GM19395 (cell line): ENCODE measurements around the gene PEF1.
"Not testable (repeated sequence)": the region's sequence is repeated elsewhere in the genome, so short reads cannot be mapped to it uniquely, and the experiment has no call there.

Source experiments
- ATAC-seq: cut with Tn5 transposase; IDR thresholded peaks from one replicate; pipeline ENCODE4 v1.9.1; 2021; ENCODE audit warnings: mild to moderate bottlenecking, moderate library complexity; ENCODE audit not compliant: unreplicated experiment

PEF1 gene

DNA sequence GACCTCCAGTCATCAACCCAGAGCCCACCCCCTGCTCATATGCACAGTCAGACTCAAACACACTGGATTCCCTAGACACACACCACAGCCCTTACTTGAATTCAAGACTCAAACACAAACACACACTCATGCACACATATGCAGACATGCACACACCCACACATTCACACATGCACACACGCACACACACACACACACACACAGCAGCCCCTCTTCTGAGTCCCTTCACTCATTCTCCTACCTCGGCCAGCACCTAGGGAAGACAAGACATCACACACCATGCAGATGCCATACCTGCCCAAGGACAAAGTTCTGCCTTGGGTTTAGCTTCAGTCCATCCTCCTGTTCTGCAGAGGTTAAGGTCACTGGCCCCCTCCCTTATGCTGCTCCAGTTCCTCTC is 28.7 kb downstream of the PEF1 start:
- ATAC-seq: no peak

DNA sequence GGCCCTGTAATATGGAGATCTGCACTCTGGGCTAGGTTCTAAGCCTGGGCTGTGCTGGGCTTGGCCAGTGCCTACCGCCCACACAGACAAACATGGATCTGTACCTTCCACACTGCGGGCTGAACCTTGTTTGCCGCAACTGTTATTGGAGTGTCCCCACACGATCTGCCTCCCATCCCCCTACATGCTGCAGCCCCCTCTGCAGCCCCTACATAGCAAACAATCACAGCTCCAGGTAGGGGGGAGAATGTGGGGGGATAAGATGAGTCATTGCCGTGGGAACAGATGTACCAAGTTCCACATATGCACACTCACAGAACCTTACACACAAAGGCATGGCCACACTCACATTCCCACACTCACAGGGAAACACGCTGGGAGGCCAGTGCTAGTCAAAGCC is 29.3 kb downstream of the PEF1 start:
- no peak for ATAC-seq

DNA sequence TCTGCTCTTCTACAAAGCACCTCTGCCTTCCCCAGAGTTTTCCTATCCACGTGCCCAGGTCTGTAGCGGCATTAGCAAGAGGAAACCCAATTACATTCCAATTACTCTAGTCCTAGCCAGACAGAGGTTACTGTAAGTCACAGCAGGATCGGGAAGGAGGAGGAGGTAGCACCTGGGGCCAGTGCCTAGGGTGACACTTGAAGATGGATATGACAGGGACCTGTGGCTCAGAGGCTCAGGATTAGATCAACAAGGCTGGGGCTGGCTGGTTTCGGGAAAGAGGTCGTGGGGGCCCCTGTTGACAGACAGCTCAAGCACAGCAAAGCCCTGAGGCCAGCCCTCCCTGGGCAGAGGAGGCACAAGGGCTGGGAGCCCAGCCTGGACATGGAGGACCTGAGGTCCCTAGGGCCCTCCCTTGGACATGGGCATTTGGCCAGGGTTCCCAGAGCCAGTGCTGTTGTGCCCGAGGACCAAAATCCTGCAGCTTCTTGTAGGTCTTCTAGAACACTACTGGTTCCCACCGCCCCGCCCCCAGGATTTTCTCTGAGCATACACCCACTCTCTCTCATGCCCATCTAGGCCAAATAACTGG is 30.2 kb downstream of the PEF1 start:
- no peak for ATAC-seq

DNA sequence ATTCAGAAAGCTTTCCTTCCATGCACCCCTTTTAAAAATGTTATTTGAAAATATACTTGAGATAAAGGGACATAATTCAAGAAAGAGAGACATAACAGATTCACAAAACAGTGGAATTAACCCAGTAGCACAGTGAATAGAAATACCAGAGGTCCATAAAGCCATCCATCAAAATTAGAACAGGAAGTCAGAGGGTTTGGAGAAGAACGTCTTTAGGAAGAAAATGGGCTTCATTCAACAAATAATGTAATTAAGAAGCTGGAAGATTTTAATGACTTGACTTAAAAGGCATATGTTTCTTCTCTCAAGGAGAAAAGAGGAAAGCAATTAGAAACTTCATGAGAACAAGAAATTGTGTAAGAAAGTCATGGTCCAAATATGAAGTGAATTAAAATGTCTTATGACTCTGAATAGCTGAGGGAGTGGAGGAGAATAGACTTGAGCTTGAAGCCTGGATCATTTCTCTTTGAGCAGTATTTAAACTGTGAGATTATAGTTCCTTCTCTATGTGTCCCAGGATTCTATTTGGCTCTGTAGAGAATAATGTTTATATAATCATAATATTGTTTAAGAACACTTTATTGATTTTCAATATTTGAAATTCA is 35.1 kb downstream of the PEF1 start:
- ATAC-seq: no peak

DNA sequence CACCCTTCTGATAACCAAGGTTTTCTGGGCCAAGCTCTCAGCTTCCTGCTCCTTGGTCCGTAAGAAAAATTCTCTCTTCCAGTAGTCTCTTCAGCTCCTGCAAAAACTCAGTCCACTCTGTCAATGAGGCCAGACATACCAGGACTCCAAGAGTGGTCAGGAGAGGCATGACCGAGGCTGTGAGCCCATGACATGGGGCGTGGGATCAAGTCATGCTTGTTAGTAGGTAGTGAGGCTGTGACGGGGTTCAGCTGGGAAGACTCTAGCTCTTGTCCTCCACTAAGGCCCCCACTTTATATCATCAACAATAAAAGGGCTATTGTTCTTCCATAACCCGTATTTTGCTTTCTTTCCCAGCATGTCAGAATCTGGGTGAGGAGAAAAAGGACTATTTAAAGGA is 37.3 kb downstream of the PEF1 start:
- ATAC-seq: no peak

DNA sequence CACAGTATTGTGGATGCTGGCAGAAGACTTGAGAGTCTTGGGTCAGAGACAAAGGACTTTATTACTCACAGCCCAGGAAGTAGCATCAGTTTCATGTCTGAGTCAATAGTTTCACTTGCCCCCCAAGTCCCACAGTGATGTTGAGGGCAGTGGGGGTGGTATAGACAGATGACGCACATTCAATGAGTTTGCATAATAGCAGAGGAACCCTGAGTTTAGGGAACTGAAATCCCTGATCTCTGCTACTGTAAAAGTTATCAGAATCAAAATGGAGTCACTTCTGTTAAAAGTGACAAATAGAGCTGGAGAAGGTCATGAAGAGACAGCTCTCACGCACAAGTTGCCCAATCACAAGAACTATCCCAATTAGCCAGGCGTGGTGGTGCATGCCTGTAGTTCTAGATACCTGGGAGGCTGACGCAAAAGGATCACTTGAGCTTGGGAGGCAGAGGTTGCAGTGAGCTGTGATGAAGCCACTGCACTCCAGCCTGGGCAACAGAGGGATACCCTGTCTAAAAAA is 38.7 kb downstream of the PEF1 start:
- ATAC-seq: peak; percentile 98

DNA sequence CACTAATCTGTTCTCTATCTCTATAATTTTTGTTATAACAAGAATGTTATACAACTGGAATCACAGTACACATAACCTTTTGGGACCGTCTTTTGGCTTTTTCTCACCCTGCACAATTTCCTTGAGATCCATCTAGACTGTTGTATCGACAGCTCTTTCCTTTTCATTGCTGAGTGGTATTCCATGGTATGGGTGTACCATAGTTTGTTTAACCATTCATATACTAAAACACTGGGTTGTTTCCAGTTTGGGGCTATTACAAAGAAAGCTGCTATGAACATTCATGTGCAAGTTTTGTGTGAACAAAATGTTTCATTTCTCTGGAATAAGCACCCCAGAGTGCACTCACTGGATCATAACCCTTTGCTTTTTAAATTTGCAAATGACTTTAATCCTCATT is 42.6 kb downstream of the PEF1 start:
- no peak for ATAC-seq

DNA sequence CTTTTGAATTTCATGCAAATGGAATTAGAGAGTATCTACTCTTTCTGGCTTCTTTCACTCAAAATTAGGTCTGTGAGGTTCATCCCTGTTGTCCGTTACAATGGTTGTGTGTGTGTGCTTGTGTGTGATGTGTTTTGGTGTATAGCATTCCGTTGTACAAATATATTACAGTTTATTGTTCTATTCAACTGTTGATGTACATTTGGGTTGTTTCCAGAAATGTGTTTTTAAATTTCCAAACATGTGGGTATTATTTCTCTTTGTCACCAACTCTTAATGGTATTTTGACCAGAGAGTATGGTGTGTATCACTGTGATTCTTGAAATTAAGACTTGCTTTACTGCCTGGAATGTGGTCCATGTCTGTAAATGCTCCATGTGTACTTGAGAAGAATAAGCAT is 44.0 kb downstream of the PEF1 start:
- no peak for ATAC-seq

DNA sequence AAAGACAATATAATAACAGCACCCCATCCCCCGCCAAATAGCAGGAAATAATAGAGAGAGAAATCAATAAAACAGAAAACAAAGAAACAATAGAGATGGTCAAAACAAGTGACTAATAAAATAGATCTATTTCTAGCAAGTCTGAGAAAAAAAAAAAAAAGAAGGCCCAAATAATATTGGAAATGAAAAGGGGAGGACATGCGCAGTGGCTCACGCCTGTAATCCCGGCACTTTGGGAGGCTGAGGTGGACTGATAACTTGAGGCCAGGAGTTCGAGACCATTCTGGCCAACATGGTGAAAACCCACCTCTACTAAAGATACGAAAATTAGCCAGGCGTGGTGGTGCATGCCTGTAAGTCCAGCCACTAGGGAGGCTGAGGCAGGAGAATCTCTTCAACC is 45.7 kb downstream of the PEF1 start:
- ATAC-seq: no peak

DNA sequence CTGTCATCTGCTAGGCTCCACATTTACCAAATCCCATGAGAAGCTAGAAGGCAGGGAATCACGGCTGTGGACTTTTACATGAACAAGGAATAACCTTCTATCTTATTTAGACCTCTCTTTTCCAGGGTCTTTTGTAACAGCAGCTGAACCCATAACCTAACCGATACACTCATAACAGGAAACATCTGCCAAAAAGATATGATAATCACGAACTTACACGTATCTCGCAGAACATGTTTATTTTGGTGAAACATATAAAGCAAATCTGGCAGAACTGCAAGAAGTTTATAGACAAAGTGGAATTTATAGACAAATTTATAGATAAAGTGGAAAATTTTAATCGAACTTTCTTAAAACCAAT is 48.0 kb downstream of the PEF1 start:
- ATAC-seq: no peak

DNA sequence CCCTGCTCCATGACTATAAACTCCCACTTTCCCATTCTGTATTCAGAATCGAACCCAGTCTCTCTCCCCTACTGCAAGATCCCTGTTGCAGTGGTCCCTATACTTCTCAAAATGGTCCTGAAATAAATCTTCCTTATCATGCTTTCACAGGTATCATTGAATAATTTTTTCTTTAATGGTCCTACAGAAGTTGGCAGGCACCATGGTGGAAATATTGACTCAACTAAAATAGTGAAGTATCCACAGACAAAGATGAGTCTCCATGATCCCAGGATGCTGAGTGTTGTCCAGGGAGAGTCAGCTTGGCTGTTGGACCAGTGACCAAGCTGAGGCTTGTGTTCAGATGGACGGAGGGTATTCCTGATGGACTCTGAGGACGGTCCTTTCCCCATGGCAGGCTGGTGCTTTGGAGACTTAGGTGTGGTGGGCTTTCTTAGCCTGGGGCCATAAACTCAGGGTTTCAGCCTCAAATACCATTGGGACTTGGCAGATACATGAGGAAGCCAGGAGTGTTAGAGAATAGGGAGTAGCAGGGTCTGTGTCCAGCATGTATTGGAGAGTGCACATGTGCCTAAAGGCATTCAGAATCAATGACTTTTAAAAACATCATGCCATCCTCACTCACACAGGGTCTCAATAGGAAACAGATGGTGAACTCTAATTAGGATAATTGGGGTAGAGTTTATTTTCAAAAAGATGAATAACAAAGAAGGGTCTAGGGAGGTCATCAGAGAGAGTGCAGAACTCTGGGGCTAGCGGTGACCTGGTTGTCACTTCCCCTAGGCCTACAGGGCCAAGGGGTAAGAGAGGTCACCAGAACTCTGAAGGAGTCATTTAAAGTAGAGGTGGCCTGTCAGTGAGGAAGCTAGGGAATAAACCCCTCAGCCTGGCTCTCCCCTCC is 48.6 kb downstream of the PEF1 start:
- no peak for ATAC-seq

DNA sequence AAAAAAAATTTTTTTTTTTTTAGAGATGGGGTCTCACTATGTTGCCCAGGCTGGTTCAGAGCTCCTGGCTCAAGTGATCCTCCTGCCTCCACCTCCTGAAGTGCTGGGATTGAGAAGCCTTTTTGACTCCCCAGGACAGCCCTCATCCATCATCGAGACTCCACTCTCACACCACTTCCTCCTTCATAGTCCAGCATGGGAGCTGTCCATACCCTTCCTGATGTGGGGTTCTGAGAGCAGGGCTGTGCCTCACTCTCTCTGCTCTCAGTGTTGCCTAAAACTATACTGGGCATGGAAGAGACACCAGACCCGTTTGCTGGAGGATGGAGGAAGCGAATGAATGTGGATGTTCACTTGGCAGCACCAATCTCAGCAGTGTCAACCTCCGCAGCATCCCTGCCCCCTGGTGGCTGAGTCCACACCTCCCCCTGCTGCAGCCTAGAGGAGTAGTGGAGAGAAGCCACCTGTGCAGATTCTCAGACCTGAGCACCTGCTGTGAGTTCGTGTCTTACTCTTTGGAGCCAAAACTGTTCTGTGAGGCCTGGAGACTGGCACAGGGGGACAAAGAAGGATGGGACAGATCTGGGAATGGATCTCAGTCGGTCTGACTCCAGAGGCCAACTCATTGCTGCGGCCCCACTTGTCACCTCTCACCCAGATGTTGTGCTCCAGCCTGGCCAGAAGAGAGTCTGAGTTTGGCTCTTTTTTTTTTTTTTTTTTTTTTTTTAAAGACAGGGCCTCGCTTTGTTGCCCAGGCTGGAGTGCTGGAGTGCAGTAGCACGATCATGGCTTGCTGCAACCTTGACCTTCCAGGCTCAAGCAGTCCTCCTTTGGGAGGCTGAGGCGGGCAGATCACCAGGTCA is 50.7 kb downstream of the PEF1 start:
- ATAC-seq: no peak

DNA sequence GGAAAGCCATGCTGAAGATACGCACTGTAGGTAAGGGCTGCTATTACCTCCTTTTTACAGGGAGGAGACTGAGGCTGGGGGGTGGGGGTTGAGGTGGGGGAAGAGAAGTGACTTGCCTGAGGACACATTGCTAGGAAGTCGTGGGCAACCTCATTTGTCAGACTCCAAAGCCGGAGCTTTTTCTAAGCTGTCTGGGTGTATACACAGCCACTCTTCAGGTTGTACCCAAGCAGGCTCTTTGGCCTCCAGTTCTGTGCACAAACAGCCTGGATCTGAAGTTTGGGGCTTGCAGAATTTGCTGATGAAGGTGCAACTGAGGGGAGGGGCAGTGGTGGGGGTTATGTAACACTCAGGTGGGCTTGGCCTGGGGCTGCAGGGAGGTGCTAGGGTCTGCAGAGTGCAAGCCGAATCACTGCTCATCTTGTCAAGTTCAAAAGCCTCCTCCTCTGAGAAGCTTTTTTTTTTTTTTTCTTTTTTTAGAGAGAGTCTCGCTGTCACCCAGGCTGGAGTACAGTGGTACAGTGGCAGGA is 51.5 kb downstream of the PEF1 start:
- ATAC-seq: no peak

DNA sequence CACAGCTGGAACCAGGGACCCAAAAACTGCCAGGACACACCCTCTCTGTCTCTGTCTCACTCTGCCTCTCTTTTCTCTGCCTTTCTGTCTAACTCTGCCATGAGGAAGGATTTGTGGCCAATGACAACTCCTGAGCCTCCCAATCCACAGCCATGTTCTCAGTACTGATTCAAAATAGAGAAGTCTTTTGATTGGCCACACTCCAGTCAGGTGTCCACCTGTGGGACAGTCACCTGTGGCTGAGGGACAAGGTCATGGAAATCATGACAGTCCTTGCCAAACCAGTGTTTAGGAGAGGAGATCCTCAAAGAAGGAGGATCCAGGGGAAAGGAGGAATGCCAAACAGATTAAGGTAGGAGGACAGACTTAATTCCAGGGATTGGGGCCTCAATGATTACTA is 52.5 kb downstream of the PEF1 start:
- ATAC-seq: no peak

DNA sequence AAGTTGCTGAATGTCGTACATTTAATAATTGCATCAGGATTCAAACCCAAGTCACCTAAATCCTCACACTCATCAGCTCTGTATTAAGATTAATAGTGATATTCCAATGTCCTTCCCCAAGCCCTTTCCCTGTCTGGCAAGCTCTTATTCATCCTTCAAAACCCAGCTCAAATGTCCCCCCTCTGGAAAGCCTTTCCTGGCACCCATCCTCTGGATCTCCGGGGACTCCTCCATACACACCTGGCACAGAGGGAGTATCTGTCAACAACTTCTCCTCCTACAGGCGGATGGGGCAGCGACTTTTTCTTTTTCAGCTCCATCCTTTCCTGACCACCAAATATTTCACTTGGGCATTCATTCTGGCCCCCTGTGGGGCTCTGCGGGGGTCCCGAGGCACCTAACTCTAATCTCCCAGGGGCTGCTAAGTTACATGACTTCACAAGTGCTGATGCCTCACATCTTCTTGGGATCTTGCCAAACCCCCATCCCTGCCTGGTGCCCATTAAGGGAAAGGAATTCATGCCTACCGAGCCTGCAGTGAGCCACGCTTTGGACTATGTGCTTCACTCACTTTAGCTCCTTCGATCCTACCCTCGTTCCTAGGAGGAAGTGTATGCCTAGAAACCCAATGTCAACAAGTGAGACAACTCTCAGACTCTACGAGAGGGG is 53.1 kb downstream of the PEF1 start:
- ATAC-seq: no peak

DNA sequence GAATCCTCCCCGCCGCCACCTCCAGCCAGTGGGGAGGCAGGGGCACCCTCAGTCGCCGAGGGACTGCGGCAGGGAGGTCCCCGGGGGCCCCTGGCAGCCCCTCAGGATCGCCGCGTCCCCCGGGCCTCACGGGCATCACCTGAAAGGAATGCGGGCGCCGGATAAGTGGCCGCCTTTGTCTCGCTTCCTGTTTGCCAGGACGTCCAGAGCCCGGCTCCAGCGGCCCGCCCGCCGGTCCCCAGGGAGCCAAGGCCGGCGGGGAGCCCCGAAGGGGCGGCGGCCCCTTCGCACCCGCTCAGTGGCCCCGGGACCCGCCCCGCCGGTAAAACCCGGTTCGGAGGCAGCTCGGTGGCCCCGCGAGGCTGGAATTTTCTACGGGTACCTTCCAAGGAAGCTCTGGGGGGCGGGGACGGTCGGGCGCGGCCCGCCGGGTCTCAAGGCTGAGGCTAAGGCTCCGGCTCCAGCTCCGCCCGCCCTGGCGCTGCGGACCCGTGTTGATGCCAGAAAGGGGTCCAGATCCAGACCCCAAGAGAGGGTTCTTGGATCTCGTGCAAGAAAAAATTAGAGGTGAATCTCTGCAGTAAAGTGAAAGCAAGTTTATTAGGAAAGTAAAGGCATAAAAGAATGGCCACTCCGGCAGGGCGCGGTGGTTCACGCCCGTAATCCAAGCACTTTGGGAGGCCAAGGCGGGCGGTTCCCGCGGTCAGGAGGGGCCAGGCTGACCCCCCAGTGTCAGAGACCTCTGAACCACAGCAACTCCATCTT is 55.7 kb downstream of the PEF1 start:
- no peak for ATAC-seq

DNA sequence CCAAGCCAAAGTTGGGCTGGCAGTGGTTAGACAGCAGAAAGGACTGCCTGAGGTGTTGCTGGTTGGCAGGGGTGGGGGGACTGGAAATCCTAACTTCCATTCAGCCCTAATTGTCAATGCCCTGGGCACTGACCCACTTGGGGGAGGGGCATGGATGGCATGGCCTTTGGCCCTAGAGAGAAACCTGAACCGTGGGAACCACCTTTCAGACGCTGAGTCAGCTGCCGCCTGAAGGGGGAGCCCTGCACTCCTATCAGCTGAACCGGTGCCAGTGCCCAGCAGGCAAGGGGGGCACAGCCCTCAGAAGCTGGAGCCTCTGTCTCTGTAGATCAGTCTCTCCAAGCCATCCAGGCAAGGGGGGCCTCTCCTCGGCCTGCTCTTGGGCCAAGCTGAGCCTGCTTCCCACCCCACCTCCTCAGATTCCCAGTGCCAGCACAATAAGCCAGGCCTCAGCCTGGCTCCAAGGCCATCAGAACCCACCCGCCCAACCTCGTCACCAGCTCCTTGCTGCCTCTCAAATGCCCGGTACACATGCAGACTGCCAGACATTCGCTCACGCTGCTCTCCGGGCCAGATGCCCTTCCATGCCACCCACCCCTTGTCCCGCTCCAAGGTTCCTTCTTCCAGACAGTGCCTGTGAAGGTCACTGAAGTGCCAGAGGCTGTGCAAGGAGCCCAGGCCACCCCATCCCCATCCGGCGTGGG is 56.8 kb downstream of the PEF1 start:
- ATAC-seq: no peak

DNA sequence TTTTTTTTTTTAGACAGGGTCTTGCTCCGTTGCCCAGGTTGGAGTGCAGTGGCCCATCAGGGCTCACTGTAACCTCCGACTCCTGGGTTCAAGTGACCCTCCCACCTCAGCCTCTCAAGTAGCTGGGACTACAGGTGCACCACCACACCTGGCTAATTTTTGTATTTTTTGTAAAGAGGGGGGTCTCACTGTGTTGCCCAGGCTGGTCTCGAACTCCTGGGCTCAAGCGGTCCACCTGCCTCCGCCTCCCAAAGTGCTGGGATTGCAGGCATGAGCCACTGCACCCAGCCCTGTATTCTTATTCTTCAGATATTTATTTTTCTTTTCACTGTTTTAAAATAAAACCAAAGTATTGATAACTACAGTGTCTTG is 57.4 kb downstream of the PEF1 start:
- not testable (repeated sequence) for ATAC-seq
